CD14-positive monocyte (primary cell): ENCODE measurements around the gene CEACAM1. TPM values are rescaled to one million over a fixed set of nuclear protein-coding genes. Genes with fewer than 3 reads are reported as not detected.
A peak's percentile ranks its signal among the peaks of the same experiment; 100 is the strongest.

Experiments used
- DNase-seq, 3 donors: peaks; one replicate each; pipeline ENCODE4 v3.0.0-alpha.2; 2011 to 2022
- H2AFZ ChIP-seq: 2 replicates; pipeline ENCODE4 v1.6.0; 2012; ENCODE audit warnings: mild to moderate bottlenecking, low read depth, low read length, inconsistent platforms; ENCODE audit not compliant: insufficient read depth, poor library complexity, severe bottlenecking
- H3K27ac ChIP-seq, 2 donors: 1 replicate in 1 of 2; 2 replicates in 1 of 2; pipeline ENCODE4 v1.5.1; 2012 to 2013; ENCODE audit warnings: low read length in 2 of 2, control low read depth in 1 of 2, inconsistent platforms in 1 of 2, low read depth in 1 of 2, mild to moderate bottlenecking in 1 of 2
- H3K27me3 ChIP-seq, 2 donors: one replicate each; pipeline versions ENCODE4 v1.6.0 to v1.6.1; 2011 to 2013; ENCODE audit warnings: low read length in 2 of 2; ENCODE audit not compliant: control insufficient read depth in 2 of 2, insufficient read depth in 2 of 2
- H3K36me3 ChIP-seq, 2 donors: replicated peaks in 1 of 2; 1 replicate in 1 of 2; 2 replicates in 1 of 2; pipeline versions ENCODE4 v1.5.1 to v1.6.1; 2012 to 2013; ENCODE audit warnings: low read length in 2 of 2, control low read depth in 1 of 2, inconsistent platforms in 1 of 2, mild to moderate bottlenecking in 1 of 2; ENCODE audit not compliant: insufficient read depth in 2 of 2, control insufficient read depth in 1 of 2
- H3K4me1 ChIP-seq, 2 donors: 1 replicate in 1 of 2; 2 replicates in 1 of 2; pipeline versions ENCODE4 v1.5.1 to v1.6.1; 2012 to 2013; ENCODE audit warnings: low read length in 2 of 2, control low read depth in 1 of 2, inconsistent platforms in 1 of 2, mild to moderate bottlenecking in 1 of 2, moderate library complexity in 1 of 2; ENCODE audit not compliant: insufficient read depth in 2 of 2, control insufficient read depth in 1 of 2
- H3K4me2 ChIP-seq: replicated peaks from 2 replicates; pipeline ENCODE3; 2012; ENCODE audit warnings: low read length, moderate library complexity, mild to moderate bottlenecking; ENCODE audit not compliant: poor library complexity, severe bottlenecking; ENCODE audit errors: extremely low read depth
- H3K4me3 ChIP-seq, 3 experiments: fragments of 200-600 bp in 1 of 3; sonication (generic) in 1 of 3; replicated peaks in 1 of 3; 1 replicate in 2 of 3; 2 replicates in 1 of 3; pipeline ENCODE4 v1.5.1; 2011 to 2013; ENCODE audit warnings: low read length in 3 of 3, mild to moderate bottlenecking in 3 of 3, control low read depth in 2 of 3, low read depth in 2 of 3, inconsistent platforms in 1 of 3, moderate library complexity in 1 of 3
- H3K79me2 ChIP-seq: 2 replicates; pipeline ENCODE4 v1.6.0; 2012; ENCODE audit warnings: mild to moderate bottlenecking, control low read depth, inconsistent platforms, low read length, moderate library complexity; ENCODE audit not compliant: insufficient read depth
- H3K9ac ChIP-seq: 2 replicates; pipeline ENCODE4 v1.6.0; 2017; ENCODE audit warnings: low read length, mild to moderate bottlenecking; ENCODE audit not compliant: insufficient read depth, poor library complexity, severe bottlenecking
- H3K9me3 ChIP-seq, 2 donors: replicated peaks in 1 of 2; 1 replicate in 1 of 2; 2 replicates in 1 of 2; pipeline versions ENCODE4 v1.5.1 to v1.6.1; 2012 to 2013; ENCODE audit warnings: low read length in 2 of 2, control low read depth in 1 of 2; ENCODE audit not compliant: control insufficient read depth in 1 of 2, insufficient read depth in 1 of 2
- H4K20me1 ChIP-seq: 2 replicates; pipeline ENCODE4 v1.6.0; 2012; ENCODE audit warnings: mild to moderate bottlenecking, low read length, control low read depth, moderate library complexity; ENCODE audit not compliant: insufficient read depth
- H3K27ac Mint-ChIP-seq, 7 donors: one replicate each; pipeline ENCODE4 v1.8.0; 2020; ENCODE audit warnings: mild to moderate bottlenecking in 7 of 7, mixed read lengths in 7 of 7, moderate library complexity in 6 of 7, inconsistent platforms in 2 of 7
- H3K27me3 Mint-ChIP-seq, 3 donors: one replicate each; pipeline ENCODE4 v1.8.0; 2021 to 2022; ENCODE audit warnings: low read depth in 3 of 3, mild to moderate bottlenecking in 3 of 3, mixed read lengths in 3 of 3, moderate library complexity in 3 of 3, inconsistent platforms in 1 of 3
- H3K36me3 Mint-ChIP-seq, 2 donors: one replicate each; pipeline ENCODE4 v1.8.0; 2020; ENCODE audit warnings: mixed read lengths in 2 of 2, inconsistent platforms in 1 of 2, mild to moderate bottlenecking in 1 of 2
- H3K4me1 Mint-ChIP-seq: one replicate; pipeline ENCODE4 v1.8.0; 2020; ENCODE audit warnings: mild to moderate bottlenecking, mixed read lengths
- H3K4me3 Mint-ChIP-seq, 2 donors: one replicate each; pipeline ENCODE4 v1.8.0; 2020; ENCODE audit warnings: mild to moderate bottlenecking in 2 of 2, mixed read lengths in 2 of 2, moderate library complexity in 1 of 2
- H3K9me3 Mint-ChIP-seq, 7 donors: one replicate each; pipeline ENCODE4 v1.8.0; 2020 to 2022; ENCODE audit warnings: mixed read lengths in 7 of 7, mild to moderate bottlenecking in 6 of 7, moderate library complexity in 6 of 7, inconsistent platforms in 2 of 7
- CTCF ChIP-seq: fragments of 200-600 bp; IDR thresholded peaks from one replicate; pipeline ENCODE4 v1.8.0; 2022; ENCODE audit warnings: antibody characterized with exemption, mild to moderate bottlenecking
- WGBS: methylation state at CpG from one replicate; pipeline ENCODE4 v1.1.5; 2013; ENCODE audit warnings: missing lambda C conversion rate; ENCODE audit not compliant: insufficient coverage; 5-methylcytosine and 5-hydroxymethylcytosine counted together
- intact Hi-C, 2 donors: fragments of 100-400 bp; cut with micrococcal nuclease; formaldehyde crosslinking; loops; one replicate each; pipeline versions ENCODE4 v1.15.0 to v1.15.1; 2023
- polyA plus RNA-seq, 3 donors: library from polyadenylated mRNA; depleted of rRNA in 1 of 3; unstranded in 2 of 3; stranded (reverse) in 1 of 3; fragments of 300-500 nt in 2 of 3; fragments of >200 nt in 1 of 3; fragmentation: Illumina TruSeq in 2 of 3; gene quantifications; 1 replicate in 2 of 3; 2 replicates in 1 of 3; pipeline ENCODE4 v1.2.3, GENCODE V29; 2012 to 2021

Gene CEACAM1
- polyA plus RNA-seq, 3 donors, result 0.09 to 0.40 (median 0.22) TPM

- Mint-ChIP-seq H3K27me3 (peaks cover 7 to 18% (median 18%) of the 10 kb centered on the region in 3 donors), H3K36me3 (no peaks in the 10 kb centered on the region), H3K4me3 (peak overlapping the region; percentile 47 to 74), H3K9me3 (no peaks in the 10 kb centered on the region), H3K4me1 (peaks cover 27% of the 10 kb centered on the region), H3K27ac (peak overlapping the region in 3 of 7 donors; percentile 11 to 31 (median 20))
- Histone ChIP-seq H3K4me1 (peaks cover 27 to 28% of the 10 kb centered on the region in 2 donors), H2AFZ (peak overlapping the region; percentile 11), H3K4me2 (peak overlapping the region; percentile 69), H3K4me3 (peak overlapping the region in 1 of 3 experiments; percentile 53), H3K79me2 (no peaks in the 10 kb centered on the region), H3K27ac (no peak overlapping the region), H3K27me3 (peaks cover 0 to 2% of the 10 kb centered on the region in 2 donors), H4K20me1 (no peaks in the 10 kb centered on the region), H3K9ac (no peak overlapping the region), H3K9me3 (no peaks in the 10 kb centered on the region), H3K36me3 (no peaks in the 10 kb centered on the region)
- 0% methylated on average over 2 of the region's 7 CpGs for WGBS
- intact Hi-C loops, result no loop called here
- peak in 2 of 3 donors; percentile 26 to 42 for DNase-seq
- no peak for TF ChIP-seq CTCF
Measured at GRCh38 chr19:42480335-42481095, 47.8 kb downstream of the CEACAM1 start.

- 100% methylated on average over 1 of the region's 9 CpGs for WGBS
- Histone ChIP-seq H4K20me1 (no peaks in the 10 kb centered on the region), H3K4me3 (no peak overlapping the region), H3K9me3 (no peaks in the 10 kb centered on the region), H3K27me3 (peaks cover 0 to 2% of the 10 kb centered on the region in 2 donors), H3K27ac (no peak overlapping the region), H2AFZ (no peak overlapping the region), H3K36me3 (no peaks in the 10 kb centered on the region), H3K4me2 (no peak overlapping the region), H3K9ac (no peak overlapping the region), H3K79me2 (no peaks in the 10 kb centered on the region), H3K4me1 (peaks cover 27 to 28% of the 10 kb centered on the region in 2 donors)
- intact Hi-C loops, result no loop called here
- H3K4me1 Mint-ChIP-seq, result peaks cover 27% of the 10 kb centered on the region
- no peak overlapping the region for H3K4me3 Mint-ChIP-seq
- DNase-seq, result no peak
- peaks cover 7 to 20% (median 18%) of the 10 kb centered on the region in 3 donors for H3K27me3 Mint-ChIP-seq
- no peaks in the 10 kb centered on the region for H3K9me3 Mint-ChIP-seq
- no peak overlapping the region for H3K27ac Mint-ChIP-seq
- no peak for TF ChIP-seq CTCF
- no peaks in the 10 kb centered on the region for H3K36me3 Mint-ChIP-seq
Measured at GRCh38 chr19:42479736-42480135, 48.5 kb downstream of the CEACAM1 start.
